ENCODE data around the gene CLCNKB. TPM values are rescaled to one million over a fixed set of nuclear protein-coding genes. Genes with fewer than 3 reads are reported as not detected.

CLCNKB gene
- total and polyA plus RNA-seq, 2 of the 13 experiments (the other 11 are each of a cell fraction or from before 2014, with no cell fraction given) = 0.04 TPM; not detected in 1

GRCh38 chr1:15994590-15995351 is 48.8 kb upstream of the CLCNKB start (continued):
- TF ChIP-seq ZBED4 (CRISPR knock-in tag; IDR thresholded peaks at IDR 0.05; ENCODE audit: borderline replicate concordance) (peak; percentile 53; the same call in 1 of the 2 replicates), ATRX (CRISPR knock-in tag; IDR thresholded peaks at IDR 0.05; ENCODE audit: borderline replicate concordance) (no peak), ZNF598 (CRISPR knock-in tag; IDR thresholded peaks at IDR 0.05; ENCODE audit: borderline replicate concordance) (no peak; the same call in 1 of the 2 replicates), CEBPG (CRISPR knock-in tag; IDR thresholded peaks at IDR 0.05) (no peak), ZNF572 (CRISPR knock-in tag; IDR thresholded peaks at IDR 0.05) (no peak), ZMYM4 (CRISPR knock-in tag; IDR thresholded peaks at IDR 0.05) (peak; percentile 43; the same call in 1 of the 2 replicates), STAT6 (CRISPR knock-in tag; IDR thresholded peaks at IDR 0.05; ENCODE audit: borderline replicate concordance) (no peak), PLSCR1 (CRISPR knock-in tag; IDR thresholded peaks at IDR 0.05; ENCODE audit: borderline replicate concordance) (no peak), ZBTB21 (CRISPR knock-in tag; IDR thresholded peaks at IDR 0.05) (no peak), GMEB1 (CRISPR knock-in tag; IDR thresholded peaks at IDR 0.05; ENCODE audit: borderline replicate concordance) (no peak), MZF1 (CRISPR knock-in tag; IDR thresholded peaks at IDR 0.05; ENCODE audit: borderline replicate concordance) (no peak), SNAPC4 (CRISPR knock-in tag; IDR thresholded peaks at IDR 0.05) (no peak), BRCA1 (CRISPR knock-in tag; IDR thresholded peaks at IDR 0.05) (no peak), RNF2 (conservative IDR thresholded peaks at IDR 0.05; ENCODE audit: low read depth) (no peak)

All from HepG2 (cell line).